Measurements from ENCODE around the gene HMCN1. TPM values are rescaled to one million over a fixed set of nuclear protein-coding genes. Genes with fewer than 3 reads are reported as not detected.
A peak's percentile ranks its signal among the peaks of the same experiment; 100 is the strongest.

Gene HMCN1
- total RNA-seq, 1 experiment from 2014 or later: 0.31 TPM

DNA sequence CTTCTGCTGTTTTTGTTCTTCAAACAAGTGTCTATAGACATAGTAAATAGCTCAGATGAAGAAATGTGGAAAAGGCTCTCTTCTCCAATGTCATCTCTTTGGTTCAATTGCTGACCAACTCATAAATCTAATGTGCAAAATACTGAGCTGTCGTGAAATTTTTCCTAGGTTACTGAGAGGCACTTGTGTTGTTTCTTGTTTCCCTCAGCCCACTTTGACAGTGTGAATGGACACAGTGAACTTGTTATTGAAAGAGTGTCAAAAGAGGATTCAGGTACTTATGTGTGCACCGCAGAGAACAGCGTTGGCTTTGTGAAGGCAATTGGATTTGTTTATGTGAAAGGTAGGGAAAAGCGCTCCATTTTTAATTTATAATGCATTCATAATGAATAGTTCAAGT lies 395.6 kb downstream of the HMCN1 start:
- Histone ChIP-seq H3K9me3 (ENCODE audit: insufficient read depth, low read depth) (no peaks in the 10 kb centered on the region), H3K27ac (no peak overlapping the region), H3K36me3 (ENCODE audit: low read depth) (no peaks in the 10 kb centered on the region), H3K9me2 (ENCODE audit: insufficient read depth) (peaks cover 3% of the 10 kb centered on the region; the same call in 1 of the 2 replicates), H2AFZ (0 out of 2 replicates have a peak overlapping the region, but pooled peaks have one; percentile 32), H3K4me3 (no peak overlapping the region), H3K79me2 (ENCODE audit: low read depth) (no peaks in the 10 kb centered on the region), H3K4me2 (no peak overlapping the region), H4K20me1 (ENCODE audit: insufficient read depth) (no peaks in the 10 kb centered on the region), H3K4me1 (replicated peaks; ENCODE audit: insufficient read depth) (no peaks in the 10 kb centered on the region), H3F3A (ENCODE audit: insufficient read depth, low read depth) (no peaks in the 10 kb centered on the region), H3K27me3 (ENCODE audit: insufficient read depth, low read depth) (no peaks in the 10 kb centered on the region)
- intact Hi-C loops (cut with micrococcal nuclease; ENCODE audit: unreplicated experiment): no loop called here
- no peak for TF ChIP-seq EZH2 (IDR thresholded peaks at IDR 0.05; ENCODE audit: low read depth)
- TF ChIP-seq, protein P1, sequence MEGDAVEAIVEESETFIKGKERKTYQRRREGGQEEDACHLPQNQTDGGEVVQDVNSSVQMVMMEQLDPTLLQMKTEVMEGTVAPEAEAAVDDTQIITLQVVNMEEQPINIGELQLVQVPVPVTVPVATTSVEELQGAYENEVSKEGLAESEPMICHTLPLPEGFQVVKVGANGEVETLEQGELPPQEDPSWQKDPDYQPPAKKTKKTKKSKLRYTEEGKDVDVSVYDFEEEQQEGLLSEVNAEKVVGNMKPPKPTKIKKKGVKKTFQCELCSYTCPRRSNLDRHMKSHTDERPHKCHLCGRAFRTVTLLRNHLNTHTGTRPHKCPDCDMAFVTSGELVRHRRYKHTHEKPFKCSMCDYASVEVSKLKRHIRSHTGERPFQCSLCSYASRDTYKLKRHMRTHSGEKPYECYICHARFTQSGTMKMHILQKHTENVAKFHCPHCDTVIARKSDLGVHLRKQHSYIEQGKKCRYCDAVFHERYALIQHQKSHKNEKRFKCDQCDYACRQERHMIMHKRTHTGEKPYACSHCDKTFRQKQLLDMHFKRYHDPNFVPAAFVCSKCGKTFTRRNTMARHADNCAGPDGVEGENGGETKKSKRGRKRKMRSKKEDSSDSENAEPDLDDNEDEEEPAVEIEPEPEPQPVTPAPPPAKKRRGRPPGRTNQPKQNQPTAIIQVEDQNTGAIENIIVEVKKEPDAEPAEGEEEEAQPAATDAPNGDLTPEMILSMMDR (conservative IDR thresholded peaks at IDR 0.05): no peak
- ChIA-PET CTCF (no interaction called here), POLR2A (ENCODE audit: unreplicated experiment) (no interaction called here)
- no peak for DNase-seq
- no TSS peak for BruUV-seq (replicated peaks)

DNA sequence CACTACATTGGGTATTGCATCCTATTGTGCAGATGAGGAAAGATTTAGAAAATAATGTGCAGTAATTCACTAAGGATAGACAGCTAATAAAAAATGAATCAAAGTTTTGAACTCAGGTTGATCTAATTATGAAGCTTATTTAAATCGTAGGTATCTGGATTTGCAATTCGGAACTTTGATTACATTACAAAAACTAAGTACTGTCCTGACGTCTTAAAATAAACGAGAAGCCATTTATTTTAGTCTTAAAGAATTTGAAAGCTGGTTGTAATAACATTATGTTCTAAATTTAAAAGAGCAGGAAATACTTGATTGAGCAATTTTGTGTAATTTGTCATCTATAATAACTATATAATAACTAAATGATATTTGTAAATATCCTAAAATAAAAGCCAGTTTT lies 404.9 kb downstream of the HMCN1 start:
- Histone ChIP-seq H3K27ac (no peak overlapping the region), H3K9me2 (ENCODE audit: insufficient read depth) (no peaks in the 10 kb centered on the region), H3K4me3 (no peak overlapping the region), H3K4me2 (no peak overlapping the region), H3K4me1 (replicated peaks; ENCODE audit: insufficient read depth) (no peaks in the 10 kb centered on the region), H3K79me2 (ENCODE audit: low read depth) (no peaks in the 10 kb centered on the region), H3K9me3 (ENCODE audit: insufficient read depth, low read depth) (no peaks in the 10 kb centered on the region), H2AFZ (no peak overlapping the region), H3F3A (ENCODE audit: insufficient read depth, low read depth) (no peaks in the 10 kb centered on the region), H3K36me3 (ENCODE audit: low read depth) (no peaks in the 10 kb centered on the region), H3K27me3 (ENCODE audit: insufficient read depth, low read depth) (no peaks in the 10 kb centered on the region), H4K20me1 (ENCODE audit: insufficient read depth) (no peaks in the 10 kb centered on the region)
- BruUV-seq (replicated peaks): no TSS peak
- intact Hi-C loops (cut with micrococcal nuclease; ENCODE audit: unreplicated experiment): no loop called here
- TF ChIP-seq, protein P1 (conservative IDR thresholded peaks at IDR 0.05): no peak
- no peak for TF ChIP-seq EZH2 (IDR thresholded peaks at IDR 0.05; ENCODE audit: low read depth)
- POLR2A ChIA-PET (ENCODE audit: unreplicated experiment): no interaction called here
- CTCF ChIA-PET: no interaction called here
- DNase-seq: no peak

DNA sequence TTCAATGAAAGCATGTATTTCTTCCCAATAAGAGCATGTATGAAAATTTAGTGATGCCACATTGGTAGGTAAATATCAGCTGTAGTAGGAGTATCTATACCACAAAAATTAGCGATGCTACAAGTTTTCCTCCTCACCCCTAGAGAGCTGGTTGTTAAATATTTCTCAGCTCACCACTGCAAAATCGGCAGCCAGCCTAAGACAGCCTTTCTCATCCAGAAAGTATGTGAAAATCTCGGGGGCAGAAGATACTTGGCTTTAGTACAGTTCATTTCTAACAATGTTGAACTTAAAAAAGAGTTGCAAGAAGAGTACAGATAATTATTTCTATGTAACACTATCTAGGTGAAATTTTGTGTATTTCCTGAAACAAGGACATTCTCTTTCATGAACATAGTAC lies 405.5 kb downstream of the HMCN1 start:
- ChIA-PET POLR2A (ENCODE audit: unreplicated experiment) (no interaction called here), CTCF (no interaction called here)
- TF ChIP-seq, protein P1 (conservative IDR thresholded peaks at IDR 0.05): no peak
- TF ChIP-seq EZH2 (IDR thresholded peaks at IDR 0.05; ENCODE audit: low read depth): no peak
- Histone ChIP-seq H3K27me3 (ENCODE audit: insufficient read depth, low read depth) (no peaks in the 10 kb centered on the region), H3F3A (ENCODE audit: insufficient read depth, low read depth) (no peaks in the 10 kb centered on the region), H3K27ac (no peak overlapping the region), H3K9me2 (ENCODE audit: insufficient read depth) (no peaks in the 10 kb centered on the region), H3K9me3 (ENCODE audit: insufficient read depth, low read depth) (no peaks in the 10 kb centered on the region), H3K79me2 (ENCODE audit: low read depth) (no peaks in the 10 kb centered on the region), H3K4me2 (no peak overlapping the region), H2AFZ (no peak overlapping the region), H3K36me3 (ENCODE audit: low read depth) (no peaks in the 10 kb centered on the region), H4K20me1 (ENCODE audit: insufficient read depth) (no peaks in the 10 kb centered on the region), H3K4me1 (replicated peaks; ENCODE audit: insufficient read depth) (no peaks in the 10 kb centered on the region), H3K4me3 (no peak overlapping the region)
- no TSS peak for BruUV-seq (replicated peaks)
- no peak for DNase-seq
- intact Hi-C loops (cut with micrococcal nuclease; ENCODE audit: unreplicated experiment): no loop called here
